Activated CD8-positive, alpha-beta memory T cell treated with anti-CD3 and anti-CD28 coated beads, Interleukin-2, amount 50 U/mL, for 1 hour (primary cell): ENCODE measurements around the gene SNORC.
"Not testable (repeated sequence)": the region's sequence is repeated elsewhere in the genome, so short reads cannot be mapped to it uniquely, and the experiment has no call there.

Source experiments
- DNase-seq: peaks from one replicate; pipeline ENCODE4 v3.0.0-alpha.2; 2020; ENCODE audit errors: extremely low read depth

Gene SNORC

GRCh38 chr2:232896720-232897597 is 26.9 kb downstream of the SNORC start:
- DNase-seq = no peak

GRCh38 chr2:232897598-232898408 is 27.7 kb downstream of the SNORC start:
- no peak for DNase-seq

- DNase-seq = no peak
Measured at GRCh38 chr2:232898592-232899543, 28.8 kb downstream of the SNORC start.

GRCh38 chr2:232900811-232901735 is 31.0 kb downstream of the SNORC start:
- DNase-seq = no peak

GRCh38 chr2:232901736-232902578 is 31.9 kb downstream of the SNORC start:
- no peak for DNase-seq

- no peak for DNase-seq
Measured at GRCh38 chr2:232903989-232904388, 33.9 kb downstream of the SNORC start.

GRCh38 chr2:232906867-232907717 is 37.0 kb downstream of the SNORC start:
- DNase-seq = not testable (repeated sequence)

GRCh38 chr2:232907718-232908085 is 37.6 kb downstream of the SNORC start:
- not testable (repeated sequence) for DNase-seq

- no peak for DNase-seq
Measured at GRCh38 chr2:232908695-232909094, 38.6 kb downstream of the SNORC start.

- DNase-seq = no peak
Measured at GRCh38 chr2:232910376-232910775, 40.3 kb downstream of the SNORC start.

- DNase-seq = no peak
Measured at GRCh38 chr2:232911712-232912277, 41.7 kb downstream of the SNORC start.

- DNase-seq = no peak
Measured at GRCh38 chr2:232913903-232914302, 43.8 kb downstream of the SNORC start.

- DNase-seq = no peak
Measured at GRCh38 chr2:232919141-232919540, 49.1 kb downstream of the SNORC start.

- DNase-seq = no peak
Measured at GRCh38 chr2:232920055-232920454, 50.0 kb downstream of the SNORC start.

GRCh38 chr2:232920760-232921159 is 50.7 kb downstream of the SNORC start:
- no peak for DNase-seq

GRCh38 chr2:232924433-232924832 is 54.4 kb downstream of the SNORC start:
- no peak for DNase-seq

- DNase-seq = no peak
Measured at GRCh38 chr2:232925153-232925820, 55.2 kb downstream of the SNORC start.

GRCh38 chr2:232925821-232926156 is 55.7 kb downstream of the SNORC start:
- no peak for DNase-seq
